Measurements from ENCODE around the gene TMEM135.
"Not testable (repeated sequence)": the region's sequence is repeated elsewhere in the genome, so short reads cannot be mapped to it uniquely, and the experiment has no call there.

The TMEM135 gene

GRCh38 chr11:87037450-87038234, at the start of gene TMEM135:
TSS of gene TMEM135 (plus strand) at chr11:87037934. CDS start at chr11:87038046, 112 bp downstream.
- Histone ChIP-seq H3K4me1 (ENCODE audit: insufficient read depth, low read length) (peaks cover 32% of the 10 kb centered on the region; the same call in 1 of the 2 replicates), H3K4me3 (ENCODE audit: low read length) (peak within 1 kb of the TSS; percentile 92), H3K27ac (ENCODE audit: low read length) (peak within 1 kb of the TSS; percentile 50), H3K36me3 (ENCODE audit: insufficient read depth, low read depth, low read length) (no peaks in the 10 kb centered on the region), H3K9ac (ENCODE audit: low read depth, low read length) (peak within 1 kb of the TSS; percentile 88), H3K27me3 (ENCODE audit: insufficient read depth, low read length) (no peaks in the 10 kb centered on the region), H3K9me3 (ENCODE audit: insufficient read depth, low read depth, low read length) (no peaks in the 10 kb centered on the region)

DNA sequence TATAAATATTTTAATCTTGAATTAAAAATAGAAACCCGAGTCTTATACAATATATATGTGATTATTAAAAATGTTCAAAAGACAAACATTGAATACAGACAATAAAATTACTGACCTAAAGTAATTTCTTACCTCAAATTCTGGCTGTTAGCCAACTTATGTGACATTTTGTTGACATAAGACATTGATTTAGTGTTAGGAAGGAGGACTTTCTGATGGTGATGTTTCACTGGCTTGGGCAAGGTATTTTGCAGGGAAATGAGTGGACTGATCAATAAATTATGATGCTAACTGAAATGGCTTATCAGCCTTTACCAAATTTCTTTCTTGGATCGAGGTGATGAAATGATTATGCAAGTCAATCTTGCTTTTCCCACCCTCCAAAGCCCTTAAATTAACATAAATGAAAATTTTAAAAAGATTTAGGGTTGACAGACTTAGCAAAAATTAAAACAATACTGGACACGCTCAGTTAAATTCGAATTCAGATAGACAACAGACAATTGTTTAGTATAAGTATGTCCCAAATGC, 49.3 kb upstream of the TMEM135 start:
- H3K36me3 ChIP-seq (ENCODE audit: insufficient read depth, low read depth, low read length): no peaks in the 10 kb centered on the region
- H3K9me3 ChIP-seq (ENCODE audit: insufficient read depth, low read depth, low read length): no peaks in the 10 kb centered on the region
- H3K9ac ChIP-seq (ENCODE audit: low read depth, low read length): no peak overlapping the region
- no peaks in the 10 kb centered on the region for H3K27me3 ChIP-seq (ENCODE audit: insufficient read depth, low read length)
- H3K4me3 ChIP-seq (ENCODE audit: low read length): no peak overlapping the region
- peaks cover 20% of the 10 kb centered on the region for H3K4me1 ChIP-seq (ENCODE audit: insufficient read depth, low read length)
- no peak overlapping the region for H3K27ac ChIP-seq (ENCODE audit: low read length)

GRCh38 chr11:86990031-86990430, 47.7 kb upstream of the TMEM135 start:
- Histone ChIP-seq H3K4me1 (ENCODE audit: insufficient read depth, low read length) (peaks cover 21% of the 10 kb centered on the region), H3K4me3 (ENCODE audit: low read length) (no peak overlapping the region), H3K27me3 (ENCODE audit: insufficient read depth, low read length) (no peaks in the 10 kb centered on the region), H3K36me3 (ENCODE audit: insufficient read depth, low read depth, low read length) (no peaks in the 10 kb centered on the region), H3K9ac (ENCODE audit: low read depth, low read length) (no peak overlapping the region), H3K9me3 (ENCODE audit: insufficient read depth, low read depth, low read length) (no peaks in the 10 kb centered on the region), H3K27ac (ENCODE audit: low read length) (no peak overlapping the region)

GRCh38 chr11:86990515-86990914, 47.2 kb upstream of the TMEM135 start:
- H3K9me3 ChIP-seq (ENCODE audit: insufficient read depth, low read depth, low read length): no peaks in the 10 kb centered on the region
- peaks cover 21% of the 10 kb centered on the region for H3K4me1 ChIP-seq (ENCODE audit: insufficient read depth, low read length)
- H3K27ac ChIP-seq (ENCODE audit: low read length): no peak overlapping the region
- no peak overlapping the region for H3K9ac ChIP-seq (ENCODE audit: low read depth, low read length)
- H3K36me3 ChIP-seq (ENCODE audit: insufficient read depth, low read depth, low read length): no peaks in the 10 kb centered on the region
- H3K4me3 ChIP-seq (ENCODE audit: low read length): no peak overlapping the region; the same call in 1 of the 2 replicates
- H3K27me3 ChIP-seq (ENCODE audit: insufficient read depth, low read length): no peaks in the 10 kb centered on the region

GRCh38 chr11:86991341-86991740, 46.4 kb upstream of the TMEM135 start:
- H3K4me3 ChIP-seq (ENCODE audit: low read length): no peak overlapping the region

DNA sequence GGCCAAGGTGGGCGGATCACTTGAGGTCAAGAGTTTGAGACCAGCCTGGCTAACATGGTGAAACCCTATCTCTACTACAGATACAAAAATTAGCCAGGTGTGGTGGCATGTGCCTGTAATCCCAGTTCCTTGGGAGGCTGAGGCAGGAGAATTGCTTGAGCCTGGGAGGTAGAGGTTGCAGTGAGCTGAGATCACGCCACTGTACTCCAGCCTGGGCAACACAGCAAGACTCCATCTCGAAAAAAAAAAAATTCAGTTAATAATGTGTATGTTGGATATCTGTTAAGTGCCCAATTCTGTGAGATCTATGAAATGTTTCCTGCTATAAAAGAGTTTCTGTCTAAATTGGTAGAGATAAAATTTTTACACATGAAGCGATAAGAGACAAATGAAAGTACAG, 45.4 kb upstream of the TMEM135 start:
- not testable (repeated sequence) for H3K9ac ChIP-seq (ENCODE audit: low read depth, low read length); H3K27me3 ChIP-seq (ENCODE audit: insufficient read depth, low read length); H3K9me3 ChIP-seq (ENCODE audit: insufficient read depth, low read depth, low read length); H3K36me3 ChIP-seq (ENCODE audit: insufficient read depth, low read depth, low read length); H3K27ac ChIP-seq (ENCODE audit: low read length); H3K4me3 ChIP-seq (ENCODE audit: low read length)
- peaks cover 21% of the 10 kb centered on the region for H3K4me1 ChIP-seq (ENCODE audit: insufficient read depth, low read length)

More at GRCh38 chr11:86991341-86991740, 46.4 kb upstream of the TMEM135 start:
- Histone ChIP-seq H3K27ac (ENCODE audit: low read length) (no peak overlapping the region), H3K4me1 (ENCODE audit: insufficient read depth, low read length) (peaks cover 21% of the 10 kb centered on the region), H3K27me3 (ENCODE audit: insufficient read depth, low read length) (no peaks in the 10 kb centered on the region), H3K9me3 (ENCODE audit: insufficient read depth, low read depth, low read length) (no peaks in the 10 kb centered on the region), H3K36me3 (ENCODE audit: insufficient read depth, low read depth, low read length) (no peaks in the 10 kb centered on the region), H3K9ac (ENCODE audit: low read depth, low read length) (no peak overlapping the region)

DNA sequence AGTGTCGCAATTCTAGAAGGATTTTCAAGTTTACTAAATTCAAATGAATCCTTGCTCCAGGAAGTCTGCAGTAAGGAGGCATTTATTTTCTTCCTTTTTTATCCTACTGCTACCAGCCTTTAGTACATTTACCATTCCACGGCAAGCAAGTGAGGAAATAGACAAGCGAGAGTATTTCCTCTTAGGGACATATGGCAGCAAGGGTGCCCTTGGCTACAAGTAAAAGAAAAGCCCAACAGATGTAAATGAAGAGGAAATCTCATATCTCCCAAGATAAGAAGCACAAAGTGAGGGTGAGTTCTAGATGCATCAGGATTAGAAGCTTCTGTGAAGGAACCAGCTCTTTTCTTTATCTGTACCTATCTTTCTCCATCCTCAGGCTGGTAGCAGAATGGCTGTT, 44.7 kb upstream of the TMEM135 start:
- peaks cover 21% of the 10 kb centered on the region for H3K4me1 ChIP-seq (ENCODE audit: insufficient read depth, low read length)
- no peaks in the 10 kb centered on the region for H3K9me3 ChIP-seq (ENCODE audit: insufficient read depth, low read depth, low read length)
- no peaks in the 10 kb centered on the region for H3K27me3 ChIP-seq (ENCODE audit: insufficient read depth, low read length)
- no peak overlapping the region for H3K9ac ChIP-seq (ENCODE audit: low read depth, low read length)
- H3K36me3 ChIP-seq (ENCODE audit: insufficient read depth, low read depth, low read length): no peaks in the 10 kb centered on the region
- H3K27ac ChIP-seq (ENCODE audit: low read length): no peak overlapping the region
- H3K4me3 ChIP-seq (ENCODE audit: low read length): no peak overlapping the region

- no peak overlapping the region for H3K4me3 ChIP-seq (ENCODE audit: low read length)
- H3K9ac ChIP-seq (ENCODE audit: low read depth, low read length): no peak overlapping the region
- no peaks in the 10 kb centered on the region for H3K36me3 ChIP-seq (ENCODE audit: insufficient read depth, low read depth, low read length)
- no peaks in the 10 kb centered on the region for H3K9me3 ChIP-seq (ENCODE audit: insufficient read depth, low read depth, low read length)
- no peak overlapping the region for H3K27ac ChIP-seq (ENCODE audit: low read length)
- peaks cover 6% of the 10 kb centered on the region for H3K4me1 ChIP-seq (ENCODE audit: insufficient read depth, low read length)
- H3K27me3 ChIP-seq (ENCODE audit: insufficient read depth, low read length): no peaks in the 10 kb centered on the region
Observed at GRCh38 chr11:86996953-86997570, 40.7 kb upstream of the TMEM135 start.

GRCh38 chr11:86999388-86999787, 38.3 kb upstream of the TMEM135 start:
- H3K27ac ChIP-seq (ENCODE audit: low read length): no peak overlapping the region
- no peaks in the 10 kb centered on the region for H3K27me3 ChIP-seq (ENCODE audit: insufficient read depth, low read length)
- peaks cover 3% of the 10 kb centered on the region; the same call in 1 of the 2 replicates for H3K4me1 ChIP-seq (ENCODE audit: insufficient read depth, low read length)
- no peak overlapping the region for H3K4me3 ChIP-seq (ENCODE audit: low read length)
- H3K9me3 ChIP-seq (ENCODE audit: insufficient read depth, low read depth, low read length): no peaks in the 10 kb centered on the region
- no peak overlapping the region for H3K9ac ChIP-seq (ENCODE audit: low read depth, low read length)
- no peaks in the 10 kb centered on the region for H3K36me3 ChIP-seq (ENCODE audit: insufficient read depth, low read depth, low read length)

DNA sequence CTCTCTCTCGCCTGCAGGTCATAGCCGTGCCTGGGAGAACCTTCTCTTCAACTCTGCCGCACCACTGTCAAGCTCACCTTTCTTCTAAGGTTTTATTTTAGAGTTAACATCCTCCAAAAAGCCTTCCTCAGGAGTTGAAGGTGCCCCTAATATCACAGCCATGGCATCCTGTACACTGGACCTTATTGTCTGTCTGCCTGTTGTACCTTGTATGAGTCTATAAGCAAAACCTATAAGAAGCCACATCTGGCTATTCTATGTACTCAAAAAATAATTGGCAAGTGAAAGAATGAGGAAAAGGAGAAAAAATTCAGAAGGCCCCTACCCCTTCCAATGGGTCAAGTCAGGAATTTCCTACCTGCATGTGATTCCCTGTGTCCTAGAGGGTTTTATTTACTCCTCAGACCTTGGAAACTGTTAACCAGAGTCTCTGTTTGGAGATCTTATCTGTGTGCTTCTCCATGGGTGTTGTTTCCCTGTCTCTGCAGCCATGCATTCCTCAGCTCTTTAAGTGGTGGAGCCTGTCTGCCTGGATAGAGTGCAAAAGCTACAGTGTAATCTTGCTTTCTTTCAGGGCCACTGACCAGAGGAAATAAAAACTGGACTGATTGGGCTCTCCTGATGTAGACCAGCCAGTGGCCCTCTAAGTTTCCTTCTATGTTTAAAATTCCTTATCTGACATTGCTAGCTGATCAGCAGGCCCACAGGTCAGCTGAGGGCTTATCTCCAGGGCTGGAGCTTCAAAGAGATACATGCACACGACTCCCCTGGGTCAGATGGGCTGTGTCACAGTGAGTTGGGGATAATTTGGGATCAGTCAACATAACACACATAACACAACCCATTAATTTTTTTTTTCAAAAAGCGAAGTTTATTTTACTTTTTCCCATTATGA, 37.6 kb upstream of the TMEM135 start:
- Histone ChIP-seq H3K4me1 (ENCODE audit: insufficient read depth, low read length) (peaks cover 3% of the 10 kb centered on the region; the same call in 1 of the 2 replicates), H3K27me3 (ENCODE audit: insufficient read depth, low read length) (no peaks in the 10 kb centered on the region), H3K4me3 (ENCODE audit: low read length) (no peak overlapping the region), H3K9ac (ENCODE audit: low read depth, low read length) (no peak overlapping the region), H3K9me3 (ENCODE audit: insufficient read depth, low read depth, low read length) (no peaks in the 10 kb centered on the region), H3K36me3 (ENCODE audit: insufficient read depth, low read depth, low read length) (no peaks in the 10 kb centered on the region), H3K27ac (ENCODE audit: low read length) (no peak overlapping the region)

DNA sequence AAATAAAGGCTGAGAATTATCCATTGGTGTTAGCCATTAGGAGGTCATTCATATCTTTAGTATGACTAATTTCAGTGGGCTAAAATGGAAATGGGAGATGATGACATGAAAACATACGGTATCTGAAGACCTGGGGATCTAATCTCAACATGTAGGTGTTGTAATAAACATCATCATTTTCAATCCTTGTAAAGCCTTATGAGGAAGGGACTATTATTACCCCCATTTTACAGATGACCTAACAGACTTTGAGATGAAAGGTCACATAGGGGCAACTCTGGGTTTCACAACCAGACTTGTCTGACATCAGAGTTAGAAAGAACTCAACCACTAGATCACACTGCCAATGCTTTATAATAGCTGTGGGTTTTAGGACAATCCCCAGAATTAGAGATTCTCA, 34.8 kb upstream of the TMEM135 start:
- Histone ChIP-seq H3K4me3 (ENCODE audit: low read length) (no peak overlapping the region), H3K4me1 (ENCODE audit: insufficient read depth, low read length) (peaks cover 3% of the 10 kb centered on the region; the same call in 1 of the 2 replicates), H3K9ac (ENCODE audit: low read depth, low read length) (no peak overlapping the region), H3K9me3 (ENCODE audit: insufficient read depth, low read depth, low read length) (no peaks in the 10 kb centered on the region), H3K27ac (ENCODE audit: low read length) (no peak overlapping the region), H3K36me3 (ENCODE audit: insufficient read depth, low read depth, low read length) (no peaks in the 10 kb centered on the region), H3K27me3 (ENCODE audit: insufficient read depth, low read length) (no peaks in the 10 kb centered on the region)
